Activated T-helper 17 cell treated with anti-CD3 and anti-CD28 coated beads, Interleukin-2, amount 50 U/mL, for 72 hours (primary cell): ENCODE results near the gene MT1F. TPM values are rescaled to one million over a fixed set of nuclear protein-coding genes. Genes with fewer than 3 reads are reported as not detected.

Experiments used
- ATAC-seq: fragments of 150-1000 bp; cut with Tn5 transposase; replicated peaks from 2 replicates; pipeline ENCODE4 v1.10.0; 2021; ENCODE audit warnings: mild to moderate bottlenecking, moderate library complexity
- H3K27ac Mint-ChIP-seq: one replicate; pipeline ENCODE4 v1.8.0; 2022; ENCODE audit warnings: mixed read lengths
- H3K27me3 Mint-ChIP-seq: one replicate; pipeline ENCODE4 v1.8.0; 2022; ENCODE audit warnings: mixed read lengths
- H3K36me3 Mint-ChIP-seq: one replicate; pipeline ENCODE4 v1.8.0; 2022; ENCODE audit warnings: low read depth, mild to moderate bottlenecking, mixed read lengths
- H3K4me1 Mint-ChIP-seq: one replicate; pipeline ENCODE4 v1.8.0; 2022; ENCODE audit warnings: mixed read lengths
- H3K4me3 Mint-ChIP-seq: one replicate; pipeline ENCODE4 v1.8.0; 2022; ENCODE audit warnings: mild to moderate bottlenecking, mixed read lengths
- H3K9me3 Mint-ChIP-seq: one replicate; pipeline ENCODE4 v1.8.0; 2022; ENCODE audit warnings: mixed read lengths
- total RNA-seq, 2 donors: library from RNA; stranded (reverse); gene quantifications; one replicate each; pipeline ENCODE4 v1.2.3, GENCODE V29; 2022

MT1F gene
- total RNA-seq = 1 to 10 TPM; 3.1 to 5.7 TPM

DNA sequence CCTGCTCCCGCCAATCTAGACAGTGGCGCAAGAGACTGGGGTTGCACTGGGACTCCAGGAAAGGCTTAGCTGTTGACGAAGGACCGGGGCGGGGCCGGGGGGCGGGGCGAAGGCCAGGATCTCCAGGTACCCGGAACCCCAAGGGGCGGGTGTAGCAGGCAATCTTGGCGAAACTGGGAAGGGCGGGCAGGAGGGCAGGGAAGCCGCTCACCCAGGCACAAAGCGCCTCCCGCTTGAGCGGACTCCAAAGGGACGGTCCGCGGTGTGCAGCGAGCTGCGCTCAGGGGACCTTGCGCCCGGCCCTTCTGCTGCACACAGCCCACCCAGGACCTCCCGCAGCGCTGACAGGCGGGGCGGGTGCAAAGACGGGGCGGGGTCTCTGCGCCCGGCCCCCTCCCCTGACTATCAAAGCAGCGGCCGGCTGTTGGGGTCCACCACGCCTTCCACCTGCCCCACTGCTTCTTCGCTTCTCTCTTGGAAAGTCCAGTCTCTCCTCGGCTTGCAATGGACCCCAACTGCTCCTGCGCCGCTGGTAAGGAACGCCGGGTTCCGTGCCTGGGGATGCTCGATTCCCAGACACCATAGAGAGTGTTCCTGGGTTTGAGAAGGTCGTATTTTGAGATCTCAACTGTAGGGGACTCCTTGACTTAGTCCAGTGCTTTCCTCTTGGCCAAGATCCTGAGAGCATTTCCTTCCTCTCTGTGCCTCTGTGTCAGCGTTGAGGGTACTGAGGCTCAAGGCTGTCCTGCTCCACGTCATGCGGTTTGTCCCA lies at the start of gene MT1F:
TSS of gene MT1F (plus strand) at position 405 of the 772 bp plus-strand sequence. CDS start at position 505, 100 bp downstream.
- no peaks in the 10 kb centered on the region for H3K9me3 Mint-ChIP-seq
- no peaks in the 10 kb centered on the region for H3K36me3 Mint-ChIP-seq
- H3K4me1 Mint-ChIP-seq = peaks cover 14% of the 10 kb centered on the region
- ATAC-seq = peak; percentile 95
- H3K27ac Mint-ChIP-seq = peak within 1 kb of the TSS; percentile 89
- peaks cover 3% of the 10 kb centered on the region for H3K27me3 Mint-ChIP-seq
- peak within 1 kb of the TSS; percentile 97 for H3K4me3 Mint-ChIP-seq

DNA sequence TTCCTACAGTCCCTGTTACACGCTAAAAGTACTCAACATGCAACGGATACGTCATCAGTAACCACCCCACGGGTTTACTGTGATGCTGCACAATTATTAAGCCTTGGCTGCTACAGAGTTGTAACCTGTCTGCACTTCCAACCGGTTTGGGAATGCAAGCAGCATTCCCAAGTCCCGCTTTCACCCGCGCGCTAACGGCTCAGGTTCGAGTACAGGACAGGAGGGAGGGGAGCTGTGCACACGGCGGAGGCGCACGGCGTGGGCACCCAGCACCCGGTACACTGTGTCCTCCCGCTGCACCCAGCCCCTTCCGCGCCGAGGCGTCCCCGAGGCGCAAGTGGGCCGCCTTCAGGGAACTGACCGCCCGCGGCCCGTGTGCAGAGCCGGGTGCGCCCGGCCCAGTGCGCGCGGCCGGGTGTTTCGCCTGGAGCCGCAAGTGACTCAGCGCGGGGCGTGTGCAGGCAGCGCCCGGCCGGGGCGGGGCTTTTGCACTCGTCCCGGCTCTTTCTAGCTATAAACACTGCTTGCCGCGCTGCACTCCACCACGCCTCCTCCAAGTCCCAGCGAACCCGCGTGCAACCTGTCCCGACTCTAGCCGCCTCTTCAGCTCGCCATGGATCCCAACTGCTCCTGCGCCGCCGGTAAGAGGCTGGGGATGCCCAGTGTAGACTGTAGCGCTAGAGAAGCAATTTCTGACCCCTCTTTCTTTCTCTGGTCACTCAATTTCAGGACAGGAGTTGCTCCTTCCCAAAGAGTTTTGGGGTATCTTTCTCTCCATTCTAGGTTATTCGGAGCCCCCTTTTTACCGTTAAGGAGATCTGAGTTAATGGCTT lies 49.5 kb upstream of the MT1F start, which contains the start of gene MT2A:
TSS of gene MT2A (plus strand) at position 542 of the 833 bp plus-strand sequence. CDS start at position 614, 72 bp downstream.
- Mint-ChIP-seq H3K27me3 (no peaks in the 10 kb centered on the region), H3K4me1 (peaks cover 42% of the 10 kb centered on the region), H3K36me3 (peaks cover 13% of the 10 kb centered on the region), H3K9me3 (no peaks in the 10 kb centered on the region), H3K27ac (peak within 1 kb of the TSS; percentile 95), H3K4me3 (peak within 1 kb of the TSS; percentile 98)
- ATAC-seq = peak; percentile 73

GRCh38 chr16:56608876-56609462 lies 48.8 kb upstream of the MT1F start:
- no peak for ATAC-seq

DNA sequence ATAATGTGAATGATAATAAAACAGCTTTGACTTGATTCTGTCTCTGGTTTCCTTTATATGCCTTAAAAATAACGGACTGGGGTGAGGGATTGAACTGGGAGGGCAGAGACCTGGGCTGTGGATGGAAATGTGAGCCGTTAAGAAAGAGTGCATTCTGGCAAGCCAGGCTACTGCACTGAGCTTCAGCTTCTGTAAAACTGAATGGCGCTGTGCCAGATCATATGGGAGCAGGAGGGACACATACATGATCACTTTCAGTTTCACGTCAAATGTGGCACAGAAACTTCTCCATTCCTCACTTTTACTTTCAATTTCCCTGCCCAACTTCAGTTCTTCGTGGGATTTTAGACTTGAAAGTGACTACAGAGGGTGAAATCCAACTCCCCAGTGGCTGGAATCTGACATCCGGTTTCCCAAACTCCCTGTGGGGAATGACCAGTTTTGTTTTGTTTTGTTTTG lies 48.3 kb upstream of the MT1F start:
- Mint-ChIP-seq H3K9me3 (no peaks in the 10 kb centered on the region), H3K4me1 (peaks cover 54% of the 10 kb centered on the region), H3K27me3 (no peaks in the 10 kb centered on the region), H3K27ac (peak overlapping the region; percentile 95), H3K36me3 (peaks cover 13% of the 10 kb centered on the region), H3K4me3 (peak overlapping the region; percentile 98)
- peak; percentile 28 for ATAC-seq

More at GRCh38 chr16:56608876-56609462, 48.8 kb upstream of the MT1F start:
- no peaks in the 10 kb centered on the region for H3K27me3 Mint-ChIP-seq
- peaks cover 48% of the 10 kb centered on the region for H3K4me1 Mint-ChIP-seq
- peak overlapping the region; percentile 95 for H3K27ac Mint-ChIP-seq
- peaks cover 13% of the 10 kb centered on the region for H3K36me3 Mint-ChIP-seq
- H3K9me3 Mint-ChIP-seq = no peaks in the 10 kb centered on the region
- H3K4me3 Mint-ChIP-seq = peak overlapping the region; percentile 98

DNA sequence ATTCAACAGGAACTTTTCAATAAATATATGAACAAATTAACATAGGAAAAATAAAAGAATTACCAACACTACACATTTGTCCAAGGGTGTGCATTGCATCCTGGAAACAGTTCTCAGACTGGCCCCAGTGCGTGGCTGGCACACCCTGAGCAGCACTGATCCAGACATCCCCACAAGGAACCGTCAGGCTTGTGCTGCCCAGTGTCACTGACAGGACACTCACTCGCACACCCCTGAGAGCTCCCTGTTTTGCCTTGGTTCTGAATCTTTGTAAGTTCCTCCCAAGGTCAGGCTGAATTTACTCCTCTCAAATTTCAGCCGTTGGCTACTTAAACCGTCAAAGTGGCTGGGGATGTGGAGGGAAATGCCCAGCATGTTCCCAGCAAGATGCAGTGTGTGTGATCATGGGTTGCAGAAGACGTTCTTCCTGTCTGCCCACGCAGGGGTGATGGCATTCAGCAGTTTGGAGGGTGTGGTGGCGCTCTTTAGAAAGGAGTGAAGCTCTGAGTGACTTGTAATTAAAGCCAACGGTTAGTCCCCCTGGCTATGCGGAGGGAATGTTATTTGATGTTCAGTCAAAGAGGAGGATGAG lies 47.6 kb upstream of the MT1F start:
- peak overlapping the region; percentile 95 for H3K27ac Mint-ChIP-seq
- no peaks in the 10 kb centered on the region for H3K9me3 Mint-ChIP-seq
- H3K4me1 Mint-ChIP-seq = peaks cover 60% of the 10 kb centered on the region
- no peaks in the 10 kb centered on the region for H3K27me3 Mint-ChIP-seq
- H3K36me3 Mint-ChIP-seq = peaks cover 13% of the 10 kb centered on the region
- peak overlapping the region; percentile 98 for H3K4me3 Mint-ChIP-seq
- peak; percentile 64 for ATAC-seq

DNA sequence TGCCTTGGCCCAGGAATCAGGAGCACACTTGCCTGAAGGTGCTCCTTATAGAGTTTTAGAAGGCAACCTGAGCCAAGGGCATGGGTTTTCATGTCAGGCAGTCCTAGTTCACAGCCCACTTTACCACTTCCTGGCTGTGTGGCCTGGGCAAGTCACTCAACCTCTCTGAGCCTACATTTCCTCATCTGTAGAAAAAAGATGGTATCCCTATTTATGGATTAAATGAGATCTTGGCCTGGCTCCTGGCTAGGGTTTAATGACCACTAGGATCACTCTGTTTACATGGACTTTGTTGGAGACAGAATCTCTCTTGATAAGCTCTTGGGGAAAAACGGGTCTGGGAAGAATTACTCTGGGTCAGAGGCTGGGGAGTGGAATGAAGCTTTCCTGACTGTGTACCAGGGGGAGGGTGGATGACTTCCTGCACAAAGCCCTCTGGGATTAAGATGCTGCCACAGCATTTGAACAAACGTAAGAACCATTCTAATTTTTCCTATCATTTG lies 47.1 kb upstream of the MT1F start:
- Mint-ChIP-seq H3K4me3 (peak overlapping the region; percentile 98), H3K4me1 (peaks cover 63% of the 10 kb centered on the region), H3K36me3 (peaks cover 13% of the 10 kb centered on the region), H3K27me3 (no peaks in the 10 kb centered on the region), H3K27ac (peak overlapping the region; percentile 95), H3K9me3 (no peaks in the 10 kb centered on the region)
- ATAC-seq = peak; percentile 43

DNA sequence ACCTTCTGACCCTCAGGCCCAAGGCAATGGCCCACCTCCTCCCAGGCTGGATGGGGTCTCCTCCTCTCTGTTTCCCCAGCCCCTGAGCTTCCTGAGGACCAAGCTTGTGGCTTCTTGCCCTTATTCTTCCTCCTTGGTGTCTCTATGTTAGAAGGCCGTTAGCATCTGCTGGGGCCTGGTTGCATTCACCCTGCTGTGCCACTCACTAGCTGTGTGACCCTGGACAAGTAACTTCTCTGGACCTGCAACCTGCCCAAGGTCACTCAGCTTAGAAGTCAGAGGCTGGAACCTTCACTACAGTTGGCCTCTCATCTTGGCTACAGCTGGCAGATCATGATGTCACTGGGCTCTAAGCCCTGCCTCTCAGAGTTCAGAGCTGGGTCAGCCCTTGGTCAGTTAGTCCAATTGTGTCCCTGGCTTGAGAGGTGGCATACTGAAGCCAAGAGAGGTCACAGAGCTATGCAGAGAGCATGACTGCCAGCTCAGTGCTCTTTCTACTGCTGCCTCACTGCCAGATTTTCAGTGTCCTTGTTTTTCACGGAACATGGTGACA lies 46.4 kb upstream of the MT1F start:
- Mint-ChIP-seq H3K27ac (peak overlapping the region; percentile 95), H3K27me3 (no peaks in the 10 kb centered on the region), H3K36me3 (peaks cover 13% of the 10 kb centered on the region), H3K4me1 (peaks cover 60% of the 10 kb centered on the region), H3K4me3 (peak overlapping the region; percentile 98), H3K9me3 (no peaks in the 10 kb centered on the region)
- no peak for ATAC-seq

GRCh38 chr16:56613706-56614105 lies 44.1 kb upstream of the MT1F start:
- no peak for ATAC-seq
- no peaks in the 10 kb centered on the region for H3K27me3 Mint-ChIP-seq

GRCh38 chr16:56614549-56614991 lies 43.2 kb upstream of the MT1F start:
- H3K27me3 Mint-ChIP-seq = no peaks in the 10 kb centered on the region
- H3K4me3 Mint-ChIP-seq = peak overlapping the region; percentile 98
- no peaks in the 10 kb centered on the region for H3K9me3 Mint-ChIP-seq
- ATAC-seq = peak; percentile 72
- peaks cover 43% of the 10 kb centered on the region for H3K4me1 Mint-ChIP-seq
- peak overlapping the region; percentile 96 for H3K27ac Mint-ChIP-seq
- H3K36me3 Mint-ChIP-seq = peaks cover 7% of the 10 kb centered on the region

More at GRCh38 chr16:56613706-56614105, 44.1 kb upstream of the MT1F start:
- Mint-ChIP-seq H3K4me3 (peak overlapping the region; percentile 98), H3K4me1 (peaks cover 47% of the 10 kb centered on the region), H3K9me3 (no peaks in the 10 kb centered on the region), H3K27ac (peak overlapping the region; percentile 96), H3K36me3 (peaks cover 13% of the 10 kb centered on the region)

GRCh38 chr16:56615353-56615752 lies 42.4 kb upstream of the MT1F start:
- no peak for ATAC-seq
- Mint-ChIP-seq H3K27me3 (no peaks in the 10 kb centered on the region), H3K4me1 (peaks cover 39% of the 10 kb centered on the region), H3K27ac (peak overlapping the region; percentile 96), H3K4me3 (peak overlapping the region; percentile 98), H3K9me3 (no peaks in the 10 kb centered on the region), H3K36me3 (peaks cover 6% of the 10 kb centered on the region)

- peaks cover 6% of the 10 kb centered on the region for H3K36me3 Mint-ChIP-seq
- no peak for ATAC-seq
- peaks cover 26% of the 10 kb centered on the region for H3K4me1 Mint-ChIP-seq
- no peaks in the 10 kb centered on the region for H3K9me3 Mint-ChIP-seq
- no peak overlapping the region for H3K27ac Mint-ChIP-seq
- H3K27me3 Mint-ChIP-seq = no peaks in the 10 kb centered on the region
- H3K4me3 Mint-ChIP-seq = peak overlapping the region; percentile 67
Observed at GRCh38 chr16:56616608-56617211, 41.0 kb upstream of the MT1F start.

DNA sequence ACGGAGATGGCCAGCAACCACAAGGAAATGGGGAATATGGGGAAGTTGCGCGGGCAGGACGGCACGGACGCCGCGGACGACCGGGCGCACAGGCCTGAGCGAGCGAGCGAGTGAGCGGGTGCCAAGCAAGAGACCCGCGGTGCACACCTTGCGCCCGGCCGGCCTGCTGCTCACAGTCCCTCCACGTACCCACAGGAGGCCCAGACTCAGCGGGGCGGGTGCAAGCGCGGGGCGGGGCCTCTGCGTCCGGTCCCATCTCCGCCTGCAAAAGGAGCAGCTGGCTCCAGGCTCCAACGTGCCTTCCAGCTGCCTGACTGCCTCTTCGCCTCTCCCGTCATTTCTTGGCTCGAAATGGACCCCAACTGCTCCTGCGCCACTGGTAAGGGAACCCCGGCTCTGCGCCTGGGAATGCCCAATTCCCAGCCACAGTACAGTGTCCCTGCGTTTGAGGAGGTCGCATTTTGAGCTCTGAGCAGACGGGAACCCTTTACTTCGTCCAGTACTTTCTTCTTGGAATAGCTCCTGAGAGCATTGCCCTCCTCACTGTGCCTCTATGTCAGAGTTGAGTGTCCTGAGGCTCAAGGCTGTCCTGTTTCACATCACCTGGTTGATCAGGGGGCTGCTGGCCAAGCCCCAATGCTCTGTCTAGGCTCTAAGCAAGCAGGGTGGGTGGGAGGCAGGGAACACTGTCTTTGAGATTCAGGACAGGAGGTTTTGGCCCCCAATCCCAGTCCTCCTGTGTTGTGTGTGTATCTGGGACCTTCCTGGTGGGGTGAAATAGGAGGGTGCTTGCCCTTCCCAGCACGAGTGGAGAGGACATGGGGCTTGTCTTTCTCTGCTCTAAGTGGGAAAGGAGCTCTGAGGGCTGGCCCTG lies 40.3 kb upstream of the MT1F start:
- Mint-ChIP-seq H3K9me3 (no peaks in the 10 kb centered on the region), H3K27ac (no peak overlapping the region), H3K4me3 (peak overlapping the region; percentile 67), H3K4me1 (peaks cover 24% of the 10 kb centered on the region), H3K27me3 (no peaks in the 10 kb centered on the region), H3K36me3 (peaks cover 4% of the 10 kb centered on the region)
- ATAC-seq = peak; percentile 51
